HG03108 (cell line): ENCODE results near the gene ASCC3.
"Not testable (repeated sequence)": the region's sequence is repeated elsewhere in the genome, so short reads cannot be mapped to it uniquely, and the experiment has no call there.

Experiments
- ATAC-seq: cut with Tn5 transposase; IDR thresholded peaks from one replicate; pipeline ENCODE4 v1.9.1; 2021; ENCODE audit warnings: moderate library complexity; ENCODE audit not compliant: unreplicated experiment

Gene ASCC3

GRCh38 chr6:100806296-100806695 lies 74.8 kb downstream of the ASCC3 start:
- ATAC-seq: no peak

GRCh38 chr6:100803264-100804045 lies 77.7 kb downstream of the ASCC3 start:
- ATAC-seq: no peak

- no peak for ATAC-seq
Observed at GRCh38 chr6:100801036-100801435, 80.1 kb downstream of the ASCC3 start.

- peak; percentile 93 for ATAC-seq
Observed at GRCh38 chr6:100796049-100796823, 84.9 kb downstream of the ASCC3 start.

GRCh38 chr6:100790084-100790483 lies 91.0 kb downstream of the ASCC3 start:
- ATAC-seq: no peak

- no peak for ATAC-seq
Observed at GRCh38 chr6:100785982-100786381, 95.1 kb downstream of the ASCC3 start.

GRCh38 chr6:100780648-100781047 lies 100.5 kb downstream of the ASCC3 start:
- no peak for ATAC-seq

- no peak for ATAC-seq
Observed at GRCh38 chr6:100775667-100776066, 105.5 kb downstream of the ASCC3 start.

GRCh38 chr6:100774681-100775080 lies 106.4 kb downstream of the ASCC3 start:
- no peak for ATAC-seq

- no peak for ATAC-seq
Observed at GRCh38 chr6:100768816-100769351, 112.2 kb downstream of the ASCC3 start.

- no peak for ATAC-seq
Observed at GRCh38 chr6:100763617-100764241, 117.4 kb downstream of the ASCC3 start.

GRCh38 chr6:100761841-100762240 lies 119.3 kb downstream of the ASCC3 start:
- ATAC-seq: no peak

GRCh38 chr6:100758386-100758785 lies 122.7 kb downstream of the ASCC3 start:
- not testable (repeated sequence) for ATAC-seq

GRCh38 chr6:100753421-100753820 lies 127.7 kb downstream of the ASCC3 start:
- no peak for ATAC-seq

GRCh38 chr6:100751590-100751989 lies 129.5 kb downstream of the ASCC3 start:
- ATAC-seq: no peak

GRCh38 chr6:100745419-100746041 lies 135.6 kb downstream of the ASCC3 start:
- no peak for ATAC-seq

GRCh38 chr6:100740439-100740838 lies 140.7 kb downstream of the ASCC3 start:
- ATAC-seq: no peak

- ATAC-seq: not testable (repeated sequence)
Observed at GRCh38 chr6:100737720-100738119, 143.4 kb downstream of the ASCC3 start.

- no peak for ATAC-seq
Observed at GRCh38 chr6:100731411-100731810, 149.7 kb downstream of the ASCC3 start.

GRCh38 chr6:100730001-100730980 lies 150.8 kb downstream of the ASCC3 start:
- no peak for ATAC-seq
